DMS153 treated with DMSO at 0.1 percent for 48 hours (cell line): Measurements from ENCODE around the gene GALNT2.

ENCODE experiments used
- DNase-seq: peaks from one replicate; lab custom pipeline; 2025; ENCODE audit not compliant: unreplicated experiment; lab: John Stamatoyannopoulos, UW

The GALNT2 gene

DNA sequence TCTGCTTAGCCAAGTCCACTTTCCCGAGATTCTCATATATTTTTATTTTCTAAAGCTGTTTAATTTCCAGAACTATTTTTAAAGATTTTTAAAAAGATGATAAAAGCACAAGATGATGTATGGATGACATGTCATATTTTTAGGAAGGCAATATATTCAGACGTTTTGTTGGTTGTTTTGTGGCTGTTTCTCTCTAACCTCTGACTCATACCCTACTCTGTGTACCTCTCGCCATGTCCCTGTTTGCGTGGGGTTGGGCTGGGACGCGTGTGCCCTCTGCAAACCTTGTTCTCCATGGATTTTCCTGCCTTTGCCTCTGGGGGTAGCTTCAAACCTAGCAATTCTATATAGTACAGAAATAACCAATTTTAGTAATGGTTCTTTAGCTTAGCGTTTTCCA, 132.0 kb downstream of the GALNT2 start:
- DNase-seq: no peak

DNA sequence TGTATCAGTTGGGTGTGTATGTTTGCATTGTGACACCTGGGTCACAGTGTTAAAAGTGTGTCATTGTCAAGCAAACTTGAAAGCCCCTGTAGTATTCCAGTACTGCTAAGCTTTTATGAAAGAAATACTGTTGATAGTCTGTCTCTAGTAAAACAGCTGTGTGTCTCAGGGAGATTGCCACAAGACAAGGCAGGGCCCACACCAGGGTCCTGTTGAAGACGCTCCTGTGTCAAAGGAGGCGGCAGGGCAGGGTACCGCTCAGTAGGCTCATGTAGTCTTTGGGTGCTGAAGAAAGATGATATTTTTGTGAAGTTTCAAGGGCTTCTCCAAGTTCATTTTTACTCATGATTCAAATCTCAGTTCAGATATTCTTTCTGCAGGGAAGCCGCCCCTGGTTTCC, 132.5 kb downstream of the GALNT2 start:
- DNase-seq: no peak

DNA sequence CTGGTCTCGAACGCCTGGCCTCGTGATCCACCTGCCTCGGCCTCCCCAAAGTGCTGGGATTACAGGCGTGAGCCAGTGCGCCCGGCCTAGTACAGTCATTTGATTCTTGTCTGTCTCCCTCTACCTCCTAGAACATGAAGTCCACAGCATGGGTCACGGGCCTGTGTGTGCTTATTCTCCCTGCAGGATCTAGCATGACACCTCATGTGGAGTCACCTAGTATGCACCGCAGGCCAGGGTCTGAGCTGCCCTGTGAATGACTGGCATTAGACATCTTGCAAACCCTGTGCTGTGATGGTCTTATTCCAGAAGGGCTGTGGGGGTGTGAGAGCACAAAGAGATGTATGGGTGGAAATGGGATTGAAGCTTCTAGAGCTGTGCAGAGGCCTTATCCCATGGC, 133.2 kb downstream of the GALNT2 start:
- no peak for DNase-seq

DNA sequence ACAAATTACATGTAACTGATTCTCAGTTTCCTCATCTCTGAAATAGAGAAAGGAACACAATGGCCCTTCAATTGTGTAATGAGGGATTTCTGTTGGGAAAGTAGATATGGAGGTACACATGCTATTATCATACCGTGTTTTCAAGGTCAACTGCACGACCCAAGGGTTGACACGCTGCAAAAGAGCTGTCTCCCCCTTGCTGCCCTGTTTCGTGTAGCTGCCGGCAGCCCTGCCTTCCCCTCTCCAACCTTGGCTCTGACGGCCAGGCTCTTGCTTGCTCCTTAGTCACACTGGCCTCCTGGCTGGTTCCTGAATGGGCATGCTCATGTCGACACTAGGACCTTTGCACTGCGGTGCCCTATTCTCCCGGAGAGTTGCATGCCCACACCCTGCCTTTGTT, 134.4 kb downstream of the GALNT2 start:
- DNase-seq: no peak

- peak; percentile 70 for DNase-seq
These were observed 137.8 kb downstream of the GALNT2 start for GRCh38 chr1:230204842-230205241.

DNA sequence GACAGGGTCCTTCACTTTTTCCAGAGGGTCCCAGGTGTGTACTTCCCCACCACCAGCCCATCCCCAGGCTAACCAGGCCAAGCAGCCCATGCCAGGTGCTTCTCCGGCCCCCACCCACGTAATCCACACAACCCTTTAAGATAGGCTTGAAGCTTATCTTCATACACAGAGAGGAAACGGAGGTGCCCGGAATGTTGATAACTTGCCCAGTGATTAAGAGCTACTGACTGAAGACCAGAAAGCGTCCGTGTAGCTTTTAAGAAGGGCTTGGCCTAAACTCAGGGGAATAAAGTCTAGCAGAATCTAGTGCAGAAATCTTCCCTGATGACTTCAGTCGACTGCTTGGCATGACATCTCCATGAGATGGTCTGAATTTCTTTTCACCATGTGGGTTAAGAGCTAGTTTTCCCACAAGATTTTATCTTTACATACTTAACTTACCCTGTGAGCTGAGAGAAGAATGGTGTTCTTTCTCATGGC, 138.7 kb downstream of the GALNT2 start:
- DNase-seq: no peak

DNA sequence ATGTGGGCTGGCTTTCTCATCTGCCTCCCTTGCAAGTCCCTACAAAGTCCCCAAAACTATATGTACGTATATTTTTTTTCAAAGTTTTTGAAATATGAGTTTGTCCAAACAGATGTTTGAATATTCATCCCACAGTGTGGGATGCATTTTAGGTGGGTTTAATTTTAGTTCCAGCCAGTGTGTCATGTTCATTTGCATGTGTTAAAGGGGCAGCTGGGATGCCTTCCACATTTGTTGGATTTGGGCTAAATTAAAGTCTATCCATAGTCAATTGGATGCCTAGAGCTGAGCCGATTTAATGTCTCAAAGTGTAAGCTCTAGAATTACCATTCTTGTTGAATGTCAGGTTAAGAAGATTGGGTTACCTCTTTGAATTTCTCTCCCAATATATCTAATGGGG, 139.2 kb downstream of the GALNT2 start:
- DNase-seq: no peak

DNA sequence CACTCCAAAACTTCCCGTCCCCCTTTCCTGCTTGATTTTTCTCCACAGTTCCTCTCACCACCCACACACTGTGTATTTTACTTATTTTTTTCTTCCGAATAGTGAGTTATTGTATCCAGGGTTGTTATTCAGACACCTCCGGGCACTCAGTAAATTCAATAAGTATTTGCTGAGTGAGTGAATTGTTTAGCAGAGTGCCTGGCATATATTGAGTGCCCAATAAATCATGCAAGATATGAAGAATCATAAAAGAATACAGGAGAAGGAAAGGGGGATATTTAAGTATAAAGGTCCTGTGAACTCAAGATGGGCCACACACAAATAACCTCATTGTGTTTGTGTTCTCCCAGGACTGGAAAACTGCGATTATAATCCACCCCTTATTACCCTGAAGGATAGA, 139.9 kb downstream of the GALNT2 start:
- DNase-seq: no peak

DNA sequence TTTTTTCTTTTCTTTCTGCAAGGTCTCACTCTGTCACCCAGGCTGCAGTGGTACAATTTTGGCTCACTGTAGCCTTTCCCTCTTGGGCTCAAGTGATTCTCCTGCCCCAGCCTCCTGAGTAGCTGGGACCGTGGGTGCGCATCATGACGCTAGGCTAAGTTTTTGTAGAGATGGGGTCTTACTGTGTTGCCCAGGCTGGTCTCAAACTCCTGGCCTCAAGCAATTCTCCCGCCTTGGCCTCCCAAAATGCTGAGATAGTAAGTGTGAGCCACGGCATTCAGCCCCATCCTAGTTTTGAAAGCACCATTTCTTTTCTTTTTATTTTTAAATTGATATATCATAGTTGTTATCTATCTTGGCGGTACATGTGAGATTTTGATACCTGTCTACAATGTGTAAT, 140.6 kb downstream of the GALNT2 start:
- DNase-seq: no peak

DNA sequence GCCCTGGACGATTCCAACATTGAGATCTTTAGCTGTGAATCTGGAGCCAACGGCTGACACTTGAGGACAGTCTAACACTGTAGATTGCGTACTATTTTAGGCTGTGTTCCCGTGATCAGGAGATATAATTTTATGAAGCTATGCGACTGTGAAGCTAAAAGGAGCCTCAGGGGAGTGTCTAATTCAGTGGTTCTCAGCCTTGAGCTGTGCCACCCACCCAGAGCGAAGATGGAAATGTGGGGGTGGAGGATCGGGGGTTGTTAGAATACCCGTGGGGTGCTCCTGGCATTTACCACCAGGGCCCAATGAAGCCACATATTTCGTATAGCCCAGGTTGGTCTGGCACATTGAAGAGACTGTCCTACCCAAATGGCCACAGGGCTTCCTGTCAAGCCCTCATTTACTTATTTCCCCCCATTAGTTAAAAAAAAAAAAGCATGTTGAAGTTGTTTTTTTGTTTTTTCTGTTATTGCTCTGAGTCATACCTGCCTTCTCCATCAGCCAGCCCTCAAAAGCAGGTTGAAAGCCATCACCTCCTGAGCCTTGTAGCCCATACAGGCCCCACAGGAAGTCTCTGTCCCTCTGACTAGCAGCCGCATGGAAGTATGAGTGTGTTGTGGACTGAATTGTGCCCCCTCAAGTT, 141.7 kb downstream of the GALNT2 start:
- DNase-seq: no peak

DNA sequence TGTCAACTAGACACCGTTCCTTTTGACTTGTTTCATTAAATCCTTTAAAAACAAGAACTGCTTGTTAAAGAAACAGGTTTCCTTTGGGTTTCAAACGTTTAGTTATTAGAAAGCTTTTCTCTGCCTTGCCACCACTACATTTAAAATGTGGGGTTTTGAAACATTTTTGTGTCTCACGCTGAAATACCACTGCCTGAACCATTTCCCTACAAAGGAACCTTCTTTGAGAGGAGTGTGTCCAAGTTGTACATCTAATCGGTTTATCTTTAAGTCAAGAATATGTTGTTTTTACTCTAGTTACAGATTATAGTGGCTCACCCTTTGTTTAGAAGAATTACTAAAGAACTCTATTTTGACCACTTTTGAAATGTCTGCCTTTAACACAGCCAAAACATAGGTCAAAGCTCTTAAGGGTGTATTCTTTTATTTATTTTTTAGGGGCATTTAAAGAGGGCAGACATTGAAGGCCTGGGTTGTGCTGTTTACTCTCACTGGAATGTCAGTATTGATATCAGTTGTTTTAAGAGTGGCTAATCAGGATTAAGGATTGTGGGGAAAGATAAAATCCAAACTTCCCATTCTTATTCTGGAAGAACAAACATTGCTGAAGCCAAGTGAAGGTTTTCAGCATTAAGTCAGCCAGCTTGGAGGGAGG, 143.4 kb downstream of the GALNT2 start:
- no peak for DNase-seq

DNA sequence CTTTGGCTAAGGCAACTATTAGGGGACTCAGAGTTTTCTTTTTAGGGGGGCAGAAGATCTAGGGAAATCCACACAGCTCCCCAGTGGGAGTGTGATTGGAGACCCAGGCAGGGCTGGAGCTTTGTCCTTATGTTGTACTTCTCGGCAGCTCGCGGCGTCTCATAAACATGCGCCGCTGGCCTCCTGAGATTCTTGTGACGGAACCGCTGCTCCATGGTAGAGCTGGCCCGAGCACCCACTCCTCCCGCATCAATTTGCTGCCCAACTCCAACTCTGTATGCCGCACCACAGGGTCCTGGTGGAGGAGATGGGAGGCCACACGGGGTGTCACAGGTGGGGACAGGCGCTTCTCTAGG, 143.9 kb downstream of the GALNT2 start:
- no peak for DNase-seq

- DNase-seq: no peak
These were observed 144.6 kb downstream of the GALNT2 start for GRCh38 chr1:230211436-230212145.

DNA sequence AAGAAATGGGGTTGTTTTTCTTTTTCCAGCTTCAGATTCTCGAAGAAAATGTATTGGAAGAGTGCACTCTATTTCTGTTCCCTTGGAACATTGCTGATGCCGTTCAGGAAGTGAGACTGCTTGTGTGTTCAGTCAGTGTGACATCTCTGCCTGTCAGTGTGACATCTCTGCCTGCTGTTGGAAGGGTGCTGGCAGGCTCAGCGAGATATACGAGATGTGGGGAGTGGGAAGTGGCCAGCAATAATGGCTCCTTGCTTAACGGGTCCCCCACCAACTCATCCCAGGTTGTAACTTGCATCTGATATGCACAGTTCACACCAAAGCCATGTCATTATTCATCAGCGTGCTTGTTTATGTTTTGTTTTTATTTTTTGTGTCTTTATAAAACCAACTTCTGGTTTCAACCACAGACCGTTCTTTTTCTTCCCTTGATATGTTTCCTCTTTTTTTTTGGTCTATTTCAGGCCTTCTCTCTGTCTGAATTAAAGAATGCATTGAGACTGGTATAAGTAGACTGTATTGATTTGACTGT, 145.4 kb downstream of the GALNT2 start:
- DNase-seq: no peak

DNA sequence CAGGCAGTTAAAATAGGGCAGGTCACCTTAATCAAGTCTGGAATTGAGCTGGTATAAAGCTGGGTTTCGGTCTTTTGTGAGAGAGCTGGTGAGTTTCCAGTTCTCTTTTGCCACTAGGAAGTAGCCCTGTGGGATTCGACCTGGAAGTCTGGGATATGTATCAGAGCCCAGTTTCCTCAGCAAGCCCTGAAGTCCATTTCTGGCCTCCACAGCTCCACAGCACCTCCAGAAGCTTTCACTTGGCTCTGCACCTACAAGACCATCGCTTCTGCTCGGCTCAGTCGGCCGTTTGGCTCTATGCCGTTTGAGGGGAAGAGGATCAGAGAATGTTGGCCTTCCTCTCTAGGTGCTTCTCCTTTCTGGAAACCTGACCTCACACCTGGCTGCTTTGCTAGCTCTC, 148.0 kb downstream of the GALNT2 start:
- DNase-seq: peak; percentile 28

DNA sequence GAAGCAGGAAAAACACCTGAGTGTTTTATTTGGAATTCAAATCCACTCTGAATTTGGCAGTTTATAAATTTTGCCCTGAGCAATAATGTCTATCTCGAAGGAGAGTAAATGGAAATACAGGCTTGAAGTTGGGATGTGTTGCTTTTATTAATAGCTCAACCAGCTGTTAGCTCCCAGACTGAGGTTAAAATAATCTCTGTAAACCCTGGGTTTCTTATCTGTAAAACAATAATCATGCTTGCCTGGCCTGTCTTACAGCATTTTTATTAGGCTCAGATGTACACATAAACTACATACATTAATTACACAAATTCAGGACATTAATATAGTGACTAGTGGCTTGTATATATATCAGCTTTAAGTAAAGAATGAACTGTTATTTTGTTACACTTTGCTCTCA, 148.5 kb downstream of the GALNT2 start:
- no peak for DNase-seq

- no peak for DNase-seq
These were observed 149.9 kb downstream of the GALNT2 start for GRCh38 chr1:230216896-230217295.

DNA sequence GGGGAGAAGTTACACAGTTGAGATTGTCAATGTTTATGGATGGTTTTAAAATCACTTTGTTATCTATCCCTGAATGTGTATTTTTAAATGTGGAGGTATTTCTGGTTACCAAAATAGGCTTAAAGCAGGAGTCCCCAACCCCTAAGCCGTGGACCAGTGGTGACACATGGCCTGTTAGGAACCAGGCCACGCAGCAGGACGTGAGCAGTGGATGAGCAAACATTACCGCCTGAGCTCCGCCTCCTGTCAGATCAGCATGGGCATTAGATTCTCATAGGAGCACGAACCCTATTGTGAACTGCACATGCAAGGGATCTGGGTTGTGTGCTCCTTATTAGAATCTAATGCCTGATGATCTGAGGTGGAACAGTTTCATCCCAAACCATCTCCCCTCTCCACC, 151.6 kb downstream of the GALNT2 start:
- DNase-seq: no peak

DNA sequence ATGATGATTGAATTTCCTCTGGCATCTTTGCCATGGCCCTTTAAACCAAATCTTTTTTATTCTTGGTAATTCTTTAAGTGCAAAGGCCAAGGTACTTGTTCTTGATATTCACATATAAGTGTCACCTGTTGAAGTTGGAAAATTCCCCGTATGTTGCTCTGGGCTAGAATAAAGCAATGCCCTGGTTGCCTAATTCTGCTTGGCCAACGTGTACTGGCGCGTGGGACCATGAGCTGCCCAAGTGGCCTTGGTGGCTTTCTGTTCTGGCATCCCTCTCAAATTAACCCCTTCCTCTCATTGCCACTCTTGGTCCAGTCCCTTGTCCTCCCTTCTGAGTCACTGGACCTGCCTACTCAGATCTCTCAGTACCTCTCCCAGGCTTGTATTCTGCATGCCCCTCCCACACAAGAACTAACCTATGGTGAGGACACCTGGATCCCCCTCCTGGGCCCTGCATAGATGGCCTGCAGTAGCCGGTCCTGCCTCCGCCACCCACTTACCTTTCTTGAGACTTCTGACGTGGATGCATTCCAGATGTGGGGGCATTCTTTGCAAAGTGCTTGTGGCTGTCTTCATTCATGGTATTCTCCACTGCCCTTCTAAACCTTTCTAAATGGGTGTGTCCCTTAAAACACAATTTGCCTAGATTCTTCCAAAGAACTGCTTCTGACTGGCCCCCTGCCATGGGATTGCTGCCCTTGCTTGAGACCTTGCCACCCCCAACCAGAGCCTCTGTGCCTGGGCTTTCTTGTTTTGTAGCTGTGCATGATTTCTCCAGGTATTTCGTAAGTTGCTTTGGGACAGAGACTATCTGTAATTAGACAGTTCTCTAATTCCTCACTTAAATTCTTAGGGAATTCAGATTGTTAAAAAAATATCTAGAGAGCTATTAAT, 152.4 kb downstream of the GALNT2 start:
- DNase-seq: no peak

DNA sequence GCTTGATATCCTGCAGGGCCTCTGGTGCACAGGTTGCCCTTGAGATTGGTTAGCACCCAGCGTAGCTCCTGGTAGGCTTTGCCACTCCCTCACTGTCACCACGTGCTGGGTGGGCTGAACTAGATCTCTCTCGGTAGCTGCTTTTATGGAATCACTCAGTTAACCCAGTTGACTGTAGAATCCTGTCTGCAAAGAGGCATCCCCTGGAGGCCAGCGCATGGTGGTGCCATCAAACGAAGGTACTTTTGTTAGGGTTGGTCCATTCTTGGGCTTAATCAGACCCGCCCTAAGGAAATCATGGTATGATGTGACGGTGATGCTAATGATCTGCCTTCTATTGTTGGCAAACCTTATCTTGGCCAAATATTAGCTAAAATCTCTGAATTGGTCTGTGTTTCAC, 153.4 kb downstream of the GALNT2 start:
- no peak for DNase-seq

DNA sequence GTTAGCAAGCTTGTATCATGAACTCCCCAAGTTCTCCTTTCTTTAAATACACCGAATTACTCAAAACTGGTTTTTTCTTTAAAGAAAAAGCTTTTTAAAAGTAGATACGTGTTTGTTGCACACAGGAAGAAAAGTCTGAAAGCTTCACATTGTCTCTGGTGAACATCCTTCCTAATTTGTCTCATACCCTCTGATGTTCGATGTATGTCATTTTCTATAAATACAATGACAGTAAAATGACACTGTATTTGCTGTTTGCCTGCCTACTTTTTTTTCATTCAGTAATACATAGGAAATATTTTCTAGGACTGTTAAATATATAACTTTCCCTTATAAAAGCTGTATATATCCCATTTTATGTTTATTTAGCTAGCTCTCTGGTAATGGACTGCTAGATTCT, 153.9 kb downstream of the GALNT2 start:
- DNase-seq: no peak
